Fibroblast of skin of scalp (primary cell): Measurements from ENCODE around the gene ARHGEF1.

Experiments
- DNase-seq: peaks from one replicate; pipeline ENCODE4 v3.0.0-alpha.2; 2013

The ARHGEF1 gene

GRCh38 chr19:41920882-41921576 is 38.0 kb downstream of the ARHGEF1 start:
- no peak for DNase-seq

- DNase-seq, result no peak
These were observed 38.9 kb downstream of the ARHGEF1 start for GRCh38 chr19:41921577-41922576.

GRCh38 chr19:41922585-41922984 is 39.6 kb downstream of the ARHGEF1 start:
- DNase-seq, result no peak

DNA sequence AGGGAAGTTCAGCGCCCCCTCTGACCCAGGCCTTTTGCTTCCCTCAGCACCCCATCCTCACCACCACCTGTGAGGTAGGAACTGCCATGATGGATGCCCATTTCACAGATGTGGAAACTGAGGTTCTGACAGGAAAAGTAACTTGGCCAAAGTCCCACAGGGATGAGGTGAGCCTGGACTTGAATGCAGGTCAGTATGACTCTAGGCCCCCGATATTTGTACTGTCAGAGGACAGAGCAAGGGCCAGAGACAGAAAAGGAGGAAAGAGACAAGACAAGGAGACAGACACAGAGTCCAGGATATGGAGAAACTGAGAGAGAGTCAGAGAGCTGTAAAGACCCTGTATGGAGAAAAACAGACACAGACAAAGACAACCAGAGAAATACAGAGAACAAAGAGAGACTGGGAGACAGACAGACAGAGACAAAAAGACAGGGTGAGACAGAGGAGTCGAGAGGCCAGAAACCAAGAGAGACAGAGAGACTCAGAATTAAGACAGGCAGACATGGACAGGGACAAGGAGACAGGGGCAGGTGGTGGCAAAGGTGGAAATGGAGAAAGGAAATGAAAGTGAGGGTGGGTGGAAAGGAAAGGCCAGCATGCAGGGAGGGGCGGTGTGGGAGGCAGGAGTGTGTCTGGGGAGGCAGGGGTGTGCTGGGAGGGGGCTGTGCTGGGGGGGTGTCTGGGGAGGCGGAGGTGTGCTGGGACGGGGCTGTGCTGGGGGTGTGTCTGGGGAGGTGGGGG is 40.2 kb downstream of the ARHGEF1 start:
- DNase-seq, result no peak

DNA sequence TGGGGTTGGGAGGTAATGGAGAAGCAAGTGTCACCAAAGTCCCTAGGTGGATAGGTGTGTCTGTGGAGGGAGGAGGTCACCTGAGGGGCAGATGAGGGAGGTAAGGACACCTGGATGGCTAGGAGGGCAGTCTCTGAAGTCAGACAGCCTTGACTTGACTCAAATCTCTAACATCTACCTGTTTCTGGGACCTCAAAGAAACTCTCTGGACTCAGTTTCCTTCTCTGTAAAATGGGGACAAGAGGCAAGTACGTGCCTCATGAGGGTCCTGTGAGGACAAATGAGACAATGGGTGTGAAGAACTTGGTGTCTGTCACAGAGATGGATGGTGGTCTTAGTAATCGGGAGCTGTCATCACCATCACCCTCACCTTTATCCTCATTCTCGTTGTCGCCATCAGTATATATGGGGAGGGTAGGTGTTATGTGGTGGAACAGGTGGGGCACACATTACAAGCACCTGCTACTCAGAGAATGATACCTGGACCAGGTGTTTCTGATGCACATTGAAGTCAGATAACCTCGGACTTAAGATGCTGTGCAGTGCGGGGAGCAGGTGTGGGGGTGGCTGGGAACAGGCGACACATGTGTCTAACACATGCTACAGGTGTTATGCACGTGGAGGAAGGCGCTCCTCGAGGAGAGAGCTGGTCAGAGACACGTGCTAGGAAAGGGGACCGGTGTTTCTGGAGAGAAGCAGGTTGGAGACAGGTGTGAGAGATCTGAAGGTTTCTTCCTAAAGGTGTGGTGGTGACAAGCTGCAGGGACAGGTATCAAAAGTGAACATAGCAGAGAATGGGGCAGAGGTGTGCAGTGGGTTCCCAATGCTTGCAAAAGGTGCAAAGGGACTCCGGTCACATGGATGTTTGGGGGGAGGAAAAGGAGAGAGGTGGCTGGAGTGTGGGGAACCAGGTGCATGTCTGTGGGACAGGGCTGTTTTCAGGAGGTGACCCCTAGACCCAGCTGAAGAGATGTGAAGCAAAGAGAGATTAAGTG is 41.5 kb downstream of the ARHGEF1 start:
- no peak for DNase-seq

DNA sequence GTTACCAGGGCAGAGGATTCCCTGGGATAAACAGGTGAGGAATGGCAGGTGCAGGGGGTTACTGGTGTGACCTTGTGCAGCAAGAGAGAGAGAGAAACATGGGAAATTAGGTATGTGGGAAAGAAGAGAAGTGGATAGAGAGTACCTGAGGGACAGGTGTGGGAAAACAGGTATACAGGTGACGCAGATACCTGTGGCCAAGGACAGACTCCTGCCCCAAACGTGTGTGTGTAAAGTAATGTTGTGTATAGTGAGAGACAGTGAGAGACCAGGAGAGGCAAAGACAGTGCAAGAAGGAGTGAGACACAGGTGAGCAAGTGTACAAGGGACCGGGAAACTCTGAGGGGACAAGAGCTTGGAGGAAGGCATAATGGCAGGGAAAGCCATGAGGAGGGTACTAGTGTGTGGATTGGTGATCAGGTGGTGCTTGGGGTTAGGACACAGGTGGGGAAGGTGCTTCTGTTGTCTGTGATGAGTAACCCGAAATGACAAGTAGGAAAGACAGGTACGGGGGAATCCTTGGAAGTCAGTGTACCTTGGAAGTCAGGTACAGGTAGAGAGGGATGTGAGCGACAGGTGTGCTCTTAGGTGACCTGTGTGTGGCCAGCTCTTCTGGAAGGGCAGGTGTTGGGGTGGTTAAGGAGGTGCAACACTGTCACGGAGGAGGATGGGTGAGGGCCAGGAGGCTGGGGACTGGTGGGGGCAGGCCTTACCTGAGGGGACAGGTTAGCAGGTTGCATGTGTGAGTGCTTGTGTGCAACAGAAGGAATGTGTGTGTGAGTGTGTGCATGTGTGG is 42.4 kb downstream of the ARHGEF1 start:
- DNase-seq, result no peak

- no peak for DNase-seq
These were observed 43.2 kb downstream of the ARHGEF1 start for GRCh38 chr19:41926028-41926762.

GRCh38 chr19:41926763-41927496 is 43.9 kb downstream of the ARHGEF1 start:
- DNase-seq, result no peak

DNA sequence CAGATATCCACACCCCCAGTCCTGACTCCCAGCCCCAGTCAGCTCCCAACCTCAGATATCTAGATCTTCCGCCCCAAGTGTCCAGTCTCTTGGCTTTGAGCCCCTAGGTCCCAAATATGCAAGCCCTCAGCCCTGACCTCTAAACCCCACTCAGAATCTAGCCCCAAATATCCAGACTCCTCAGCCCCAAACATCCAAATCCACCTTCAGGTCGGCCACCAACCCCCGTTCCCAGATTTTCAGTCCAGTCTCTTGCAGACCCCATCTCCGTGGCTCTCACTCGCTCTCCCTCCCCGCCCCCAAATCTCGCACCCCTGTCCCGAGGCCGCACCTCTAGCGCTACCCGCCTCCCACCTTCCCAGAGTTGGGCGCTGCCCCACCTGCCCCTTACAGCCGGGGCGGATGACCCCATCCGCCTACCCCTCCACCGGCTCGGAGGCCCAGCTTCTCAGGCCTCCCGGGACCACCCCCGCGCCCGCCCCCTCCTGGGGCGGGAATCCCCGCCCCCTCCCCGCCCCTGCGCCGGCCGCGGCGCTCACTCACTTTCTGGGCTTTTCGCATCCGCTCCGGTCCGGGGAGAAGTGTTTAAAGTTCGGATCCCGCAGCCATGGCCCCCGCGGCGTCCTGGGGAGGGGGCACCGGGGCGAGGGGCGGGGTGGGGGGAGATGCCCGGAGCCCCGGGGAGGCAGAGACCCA is 44.7 kb downstream of the ARHGEF1 start:
- DNase-seq, result no peak

DNA sequence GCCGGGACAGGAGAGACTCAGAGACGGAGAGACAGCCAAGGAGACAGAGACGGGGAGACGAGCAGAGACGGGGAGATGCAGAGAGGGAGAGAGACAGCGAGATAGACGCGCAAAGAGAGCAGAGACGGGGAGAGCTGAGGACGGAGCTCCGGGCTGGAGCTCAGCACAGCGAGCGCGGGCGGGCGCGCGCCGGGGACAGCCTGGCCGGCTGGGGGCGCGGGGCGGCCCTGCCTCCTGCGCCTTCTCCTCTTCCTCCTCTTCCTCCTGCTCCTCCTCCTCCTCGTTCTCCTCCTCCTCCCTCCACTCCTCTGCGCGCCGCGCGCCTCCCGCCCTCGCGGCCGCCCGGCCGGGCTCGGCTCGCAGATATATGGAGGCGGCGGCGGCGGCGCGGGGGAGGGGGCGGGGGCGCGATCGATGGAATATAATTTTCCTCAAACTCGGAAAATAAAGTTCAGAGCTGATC is 45.3 kb downstream of the ARHGEF1 start, which contains the start of gene ERFL:
Gene ERFL (minus strand): TSS at position 229 of the 463 bp plus-strand sequence. CDS start 15,530 bp downstream, outside the sequence.
- no peak for DNase-seq

DNA sequence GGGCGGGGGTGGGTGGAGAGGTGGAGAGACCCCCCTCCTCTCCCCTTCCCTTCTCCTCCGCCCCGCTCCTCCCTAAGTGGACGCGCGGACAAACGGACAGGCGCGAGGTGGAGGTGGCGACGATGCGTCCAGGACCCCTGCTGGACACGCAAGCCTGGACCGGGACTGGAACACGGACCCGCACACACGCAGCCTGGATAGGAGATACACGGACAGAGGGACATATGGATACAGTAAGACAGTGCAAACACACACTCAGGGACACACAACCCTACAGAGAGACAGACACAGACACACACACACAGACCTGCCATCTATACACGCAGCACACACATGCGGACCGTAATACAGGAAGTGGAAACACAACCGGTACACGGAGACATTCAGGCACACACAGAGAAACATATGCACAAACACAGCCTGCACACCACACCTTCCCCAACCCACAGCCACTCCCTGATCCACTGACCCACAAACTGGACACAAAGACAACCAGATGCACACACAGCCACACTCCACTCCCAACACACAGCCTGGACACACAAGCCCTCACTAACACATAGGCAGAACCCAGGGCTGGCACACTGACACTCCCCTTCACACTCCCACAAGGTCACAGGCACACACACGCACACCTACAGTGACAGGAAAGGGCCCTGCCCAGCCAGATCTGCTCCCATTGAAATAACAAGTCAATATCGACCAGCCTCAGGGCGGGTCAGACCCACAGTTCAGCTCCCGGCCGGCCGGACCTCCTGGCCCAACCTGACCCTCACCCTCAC is 46.0 kb downstream of the ARHGEF1 start:
- DNase-seq, result no peak

- DNase-seq, result no peak
These were observed 46.6 kb downstream of the ARHGEF1 start for GRCh38 chr19:41929536-41930071.

DNA sequence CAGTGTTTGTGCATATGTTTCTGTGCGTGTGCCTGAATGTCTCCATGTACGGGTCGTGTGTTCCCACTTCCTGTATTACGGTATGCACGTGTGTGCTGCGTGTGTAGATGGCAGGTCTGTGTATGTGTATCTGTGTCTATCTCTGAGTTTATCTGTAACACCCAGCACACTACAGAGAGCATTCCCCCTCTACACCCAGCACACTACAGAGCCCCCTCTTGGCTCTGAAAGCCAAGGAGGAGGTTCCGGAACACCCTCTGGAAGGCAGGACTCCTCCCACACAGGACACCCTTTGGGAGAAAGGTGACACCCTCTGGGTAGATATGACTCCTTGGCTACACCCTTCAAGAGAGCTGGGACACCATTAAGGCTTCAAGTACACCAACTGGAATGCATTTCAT is 47.3 kb downstream of the ARHGEF1 start:
- DNase-seq, result no peak

GRCh38 chr19:41930926-41931592 is 48.1 kb downstream of the ARHGEF1 start:
- no peak for DNase-seq

DNA sequence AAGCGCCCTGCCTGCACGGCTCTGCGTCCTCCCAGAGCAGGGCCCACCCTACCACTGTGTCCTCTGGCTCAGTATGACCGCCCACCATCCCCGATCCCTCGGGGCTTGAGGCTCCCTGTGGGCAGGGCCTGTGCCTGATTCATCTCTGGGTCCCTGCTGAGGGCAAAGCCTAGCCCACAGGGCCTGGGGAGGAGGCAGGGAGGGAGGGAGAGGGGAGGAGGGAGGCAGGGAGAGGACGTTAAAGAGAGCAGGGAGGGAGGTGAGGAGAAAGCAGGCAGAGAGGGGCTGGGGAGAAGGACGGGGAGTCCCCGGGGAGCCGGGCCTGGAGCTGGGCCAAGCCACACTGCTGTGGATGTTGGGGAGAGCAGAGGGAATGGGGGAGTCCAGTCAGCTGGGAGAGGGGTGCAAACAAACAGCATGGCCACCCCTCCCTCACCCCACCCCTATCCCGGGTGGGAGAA is 49.3 kb downstream of the ARHGEF1 start:
- DNase-seq, result no peak

DNA sequence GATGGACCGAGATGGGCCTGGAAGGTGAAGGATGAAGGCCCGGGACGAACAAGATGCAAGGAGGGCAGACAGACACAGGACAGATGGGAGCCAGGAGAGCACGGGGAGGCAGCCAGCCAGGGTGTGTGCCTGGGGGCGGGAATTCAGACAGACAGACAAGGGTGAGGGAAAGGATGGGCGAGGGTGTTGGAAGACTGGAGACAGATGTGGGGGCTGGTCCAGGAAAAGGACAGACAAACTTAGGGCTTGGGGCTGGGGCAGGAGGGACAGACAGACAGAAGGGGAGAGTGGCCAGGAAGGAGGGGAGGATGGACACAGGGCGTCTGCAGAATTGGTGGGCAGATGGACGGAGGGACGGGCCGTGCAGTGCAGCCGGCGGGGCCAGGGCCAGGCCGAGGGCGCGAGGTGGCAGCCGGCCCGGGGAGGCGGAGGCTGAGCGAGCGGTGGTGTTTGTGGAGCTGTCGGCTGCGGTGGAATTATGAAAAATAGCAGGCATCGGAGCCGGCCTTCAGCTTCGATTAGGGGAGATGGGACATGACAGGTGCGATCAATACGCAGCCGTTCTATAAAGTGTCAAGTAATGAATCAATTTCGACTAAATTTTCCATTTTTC is 49.8 kb downstream of the ARHGEF1 start:
- no peak for DNase-seq
